K562 (cell line): ENCODE results near the gene RUNX3. TPM values are rescaled to one million over a fixed set of nuclear protein-coding genes. Genes with fewer than 3 reads are reported as not detected.

Source experiments
- ATAC-seq: fragments of 200-7000 bp; cut with Tn5 transposase; 3 replicates; pipeline ENCODE4 v1.9.1; 2020; ENCODE audit warnings: moderate library complexity
- BruUV-seq: library from RNA; stranded (reverse); fragments of 400-500 nt; replicated peaks from 2 replicates; lab custom pipeline; 2021; lab: Mats Ljungman, UMichigan
- CTCF ChIA-PET: fragments of 300-600 bp; formaldehyde crosslinking; extraction: SDS; loops from one replicate; lab custom pipeline; 2021; ENCODE audit warnings: low intra/inter-chr PET ratio; lab: Yijun Ruan, JAX
- POLR2A ChIA-PET: fragments of 300-600, 350-650 bp; sonication (Branson Sonifier 250); formaldehyde crosslinking; extraction: SDS; loops from one replicate; lab custom pipeline; 2021; ENCODE audit warnings: antibody characterized with exemption, inconsistent platforms; lab: Yijun Ruan, JAX
- DNase-seq, 4 experiments: peaks; one replicate each; pipeline versions ENCODE4 v3.0.0 to v3.0.0-alpha.2; 2011 to 2018; ENCODE audit warnings: low spot score in 3 of 4, mixed read lengths in 3 of 4; ENCODE audit errors: extremely low read depth in 1 of 4
- FAIRE-seq: peaks from 2 replicates; lab custom pipeline; 2011; peaks lifted over from hg19 to GRCh38; lab: Jason Lieb, UNC
- H2AFZ ChIP-seq: 2 replicates; pipeline ENCODE4 v1.6.0; 2011; ENCODE audit warnings: low read depth, low read length, control low read depth, inconsistent platforms
- H3K27ac ChIP-seq: fragments of 200-600 bp; 3 replicates; pipeline ENCODE4 v1.8.0; 2011; ENCODE audit warnings: low read depth, mild to moderate bottlenecking, control low read depth, inconsistent platforms, low read length, moderate library complexity, mixed read lengths; ENCODE audit errors: extremely low read depth
- H3K27me3 ChIP-seq, 2 experiments: fragments of 300-600 bp in 1 of 2; 2 replicates in 1 of 2; 3 replicates in 1 of 2; pipeline versions ENCODE4 v1.6.0 to v1.8.0; 2011; ENCODE audit warnings: inconsistent platforms in 2 of 2, low read length in 2 of 2, mild to moderate bottlenecking in 1 of 2, mixed read lengths in 1 of 2, moderate library complexity in 1 of 2; ENCODE audit not compliant: control insufficient read depth in 2 of 2, insufficient read depth in 2 of 2
- H3K36me3 ChIP-seq: fragments of 300-600 bp; 3 replicates; pipeline ENCODE4 v1.8.0; 2011; ENCODE audit warnings: mild to moderate bottlenecking, low read length, inconsistent platforms; ENCODE audit not compliant: control insufficient read depth, insufficient read depth
- H3K4me1 ChIP-seq, 2 experiments: fragments of 200-600 bp in 1 of 2; replicated peaks in 1 of 2; 2 replicates in 1 of 2; 3 replicates in 1 of 2; pipeline versions ENCODE4 v1.5.1 to v1.8.0; 2011; ENCODE audit warnings: inconsistent platforms in 2 of 2, low read length in 2 of 2, mild to moderate bottlenecking in 1 of 2, mixed read lengths in 1 of 2, moderate library complexity in 1 of 2; ENCODE audit not compliant: control insufficient read depth in 2 of 2, insufficient read depth in 2 of 2
- H3K4me2 ChIP-seq: 2 replicates; pipeline ENCODE4 v1.6.1; 2011; ENCODE audit warnings: low read length, control low read depth, inconsistent platforms, mixed read lengths; ENCODE audit not compliant: insufficient read depth
- H3K4me3 ChIP-seq: fragments of 200-600 bp; sonication (generic), shearing (Covaris generic); 2 replicates; pipeline ENCODE4 v1.5.1; 2016; ENCODE audit warnings: control low read depth, inconsistent platforms
- H3K79me2 ChIP-seq: fragments of 200-600 bp; 3 replicates; pipeline ENCODE4 v1.8.0; 2011; ENCODE audit warnings: low read length, inconsistent platforms; ENCODE audit not compliant: control insufficient read depth, insufficient read depth
- H3K9ac ChIP-seq, 2 experiments: 2 replicates each; pipeline versions ENCODE4 v1.6.0 to v1.6.1; 2011; ENCODE audit warnings: low read depth in 2 of 2, low read length in 2 of 2, control low read depth in 1 of 2, inconsistent platforms in 1 of 2, mild to moderate bottlenecking in 1 of 2, mixed read lengths in 1 of 2; ENCODE audit not compliant: insufficient read depth in 1 of 2
- H3K9me1 ChIP-seq: one replicate; pipeline ENCODE4 v1.6.0; 2011; ENCODE audit warnings: inconsistent platforms, mild to moderate bottlenecking, low read length, moderate library complexity; ENCODE audit not compliant: control insufficient read depth, insufficient read depth
- H3K9me3 ChIP-seq: replicated peaks from 2 replicates; pipeline ENCODE4 v1.5.1; 2011; ENCODE audit warnings: low read depth, low read length, inconsistent platforms; ENCODE audit not compliant: control insufficient read depth, insufficient read depth
- H4K20me1 ChIP-seq: replicated peaks from 2 replicates; pipeline ENCODE4 v1.6.1; 2011; ENCODE audit warnings: low read length, inconsistent platforms, mixed read lengths; ENCODE audit not compliant: control insufficient read depth, insufficient read depth
- ARID3B ChIP-seq: fragments of 250-450 bp; sonication (Bioruptor Pico); IDR thresholded peaks from 2 replicates; pipeline ENCODE4 v1.4.0; 2020; ENCODE audit warnings: borderline replicate concordance
- CBFA2T2 ChIP-seq: fragments of 450-650 bp; conservative IDR thresholded peaks from 2 replicates; pipeline ENCODE4 v1.6.1; 2017; ENCODE audit warnings: mild to moderate bottlenecking
- CC2D1A ChIP-seq: fragments of 450-650 bp; IDR thresholded peaks from 2 replicates; pipeline ENCODE4 v1.6.1; 2017; ENCODE audit warnings: mild to moderate bottlenecking
- CHAMP1 ChIP-seq: fragments of 450-650 bp; IDR thresholded peaks from 2 replicates; pipeline ENCODE4 v1.6.1; 2016; ENCODE audit warnings: mild to moderate bottlenecking
- L3MBTL2 ChIP-seq: fragments of 450-650 bp; IDR thresholded peaks from 2 replicates; pipeline ENCODE4 v1.6.1; 2016; ENCODE audit warnings: mild to moderate bottlenecking, moderate library complexity
- MCM7 ChIP-seq, 2 experiments: fragments of 450-650 bp; IDR thresholded peaks; 2 replicates each; pipeline ENCODE4 v1.6.1; 2016 to 2018
- NUFIP1 ChIP-seq: fragments of 450-650 bp; IDR thresholded peaks from 2 replicates; pipeline ENCODE4 v1.6.1; 2018; ENCODE audit not compliant: partially characterized antibody
- RAD21 ChIP-seq, 2 experiments: fragments of 250-450 bp in 1 of 2; fragments of 450-650 bp in 1 of 2; sonication (Bioruptor Pico) in 1 of 2; formaldehyde crosslinking in 1 of 2; IDR thresholded peaks in 1 of 2; conservative IDR thresholded peaks in 1 of 2; 2 replicates each; pipeline versions ENCODE4 v1.4.0 to v1.8.0; 2020 to 2022; ENCODE audit warnings: mild to moderate bottlenecking in 2 of 2, moderate library complexity in 1 of 2
- SMARCA5 ChIP-seq: fragments of 450-650 bp; IDR thresholded peaks from 2 replicates; pipeline ENCODE4 v1.6.1; 2016
- ZNF398 ChIP-seq: fragments of 250-450 bp; sonication (Bioruptor Pico); IDR thresholded peaks from 2 replicates; pipeline ENCODE4 v1.8.0; 2021; ENCODE audit warnings: moderate library complexity, mild to moderate bottlenecking, inconsistent platforms
- ZNF75A ChIP-seq: fragments of 450-650 bp; formaldehyde crosslinking; IDR thresholded peaks from 2 replicates; pipeline ENCODE4 v1.4.0; 2020; ENCODE audit warnings: mild to moderate bottlenecking
- WGBS: fragments of 100-300 bp; shearing (Covaris generic); methylation state at CpG from one replicate; pipeline ENCODE4 v1.1.6; 2016; ENCODE audit warnings: low coverage, mixed read lengths; ENCODE audit not compliant: insufficient coverage; ENCODE audit errors: missing lambda C conversion rate; 5-methylcytosine and 5-hydroxymethylcytosine counted together
- in situ Hi-C: fragments of 300-500 bp; cut with MboI; formaldehyde crosslinking; loops from 4 replicates; pipeline ENCODE4 v1.15.0; 2018; ENCODE audit warnings: inconsistent platforms, mixed read lengths
- intact Hi-C: fragments of 100-400 bp; cut with micrococcal nuclease; formaldehyde crosslinking; loops from 2 replicates; pipeline ENCODE4 v1.14.2; 2022
- polyA plus RNA-seq, 8 experiments: library from polyadenylated mRNA; depleted of rRNA in 4 of 8; stranded (reverse) in 5 of 8; unstranded in 3 of 8; fragments of >200 nt; fragmentation: Nextera tagmentation in 2 of 8; fragmentation: Illumina TruSeq in 1 of 8; extraction: Ambion mirVana in 2 of 8; extraction: Trizol in 1 of 8; gene quantifications; 2 replicates each; pipeline versions ENCODE4 v1.2.1 to v1.2.3, GENCODE V29; 2011 to 2014; ENCODE audit warnings: inconsistent platforms in 1 of 8, missing spikeins in 1 of 8
- total RNA-seq, 7 experiments: library from RNA; depleted of rRNA in 6 of 7; stranded (reverse); fragments of >200 nt in 6 of 7; fragmentation: Illumina TruSeq in 2 of 7; extraction: Trizol in 2 of 7; gene quantifications; 2 replicates each; pipeline versions ENCODE4 v1.2.1 to v1.2.3, GENCODE V29; 2011 to 2021; ENCODE audit warnings: low replicate concordance in 1 of 7
- TF ChIP-seq, protein P1 (sequence below): fragments of 450-650 bp; formaldehyde crosslinking; IDR thresholded peaks from 2 replicates; pipeline ENCODE4 v1.4.0; 2022; ENCODE audit warnings: missing genetic modification characterization
- TF ChIP-seq, protein P2 (sequence below): fragments of 250-450 bp; sonication (Bioruptor Pico); IDR thresholded peaks from 2 replicates; pipeline ENCODE4 v1.5.0; 2022; ENCODE audit warnings: mild to moderate bottlenecking

RUNX3 gene
- total and polyA plus RNA-seq, 9 of the 15 experiments (the other 6 are each of a cell fraction or from before 2014, with no cell fraction given) = 0.01 to 0.64 (median 0.09) TPM

DNA sequence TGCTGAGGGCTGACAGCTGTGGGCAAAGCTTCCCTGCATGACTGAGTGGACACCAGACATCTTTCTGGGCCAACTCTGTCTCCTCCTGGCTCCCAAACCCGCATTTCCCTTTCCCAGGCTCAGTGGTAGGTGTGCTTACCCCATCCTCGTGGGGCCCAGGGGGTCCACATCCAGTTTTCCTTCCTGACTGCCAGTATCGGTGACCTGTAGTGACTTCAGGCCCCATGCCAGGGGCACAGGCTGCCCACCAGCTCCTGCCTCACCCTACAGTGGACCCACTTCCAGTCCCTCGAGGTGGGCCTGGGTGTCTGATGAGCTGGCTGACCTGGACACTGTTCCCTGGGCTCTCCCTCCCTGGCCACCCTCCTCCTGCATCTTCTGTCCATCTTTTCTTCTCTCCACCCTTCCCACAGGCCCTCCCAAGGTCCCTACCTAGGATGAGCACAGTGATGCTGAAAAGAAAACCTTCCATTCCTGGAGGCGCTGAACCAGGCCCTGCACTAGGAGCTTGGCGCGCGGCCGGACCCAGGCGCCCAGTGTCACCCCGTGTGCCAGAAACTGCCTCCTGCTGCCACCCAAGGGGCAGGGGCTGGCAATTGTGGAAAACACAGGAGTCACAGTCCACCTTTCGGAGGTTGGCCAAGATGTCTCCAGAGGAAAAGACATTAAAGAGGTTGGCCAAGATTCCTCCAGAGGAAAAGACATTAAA is 67.1 kb downstream of the RUNX3 start:
- WGBS = 2% methylated on average over 12 of the region's 12 CpGs
- ChIA-PET CTCF (no interaction called here), POLR2A (interaction anchor here (0.5 to 1.3 kb wide), 4 partner anchors 10 to 643 kb away, joined by 3 read pairs; no protein-coding TSS in a partner anchor)
- Histone ChIP-seq H4K20me1 (peaks cover 9% of the 10 kb centered on the region; the same call in 1 of the 2 replicates), H2AFZ (no peak overlapping the region), H3K4me1 (0 out of 5 replicates have a peak, but pooled peaks cover 0 to 3% of the 10 kb centered on the region in 2 experiments), H3K9me1 (no peaks in the 10 kb centered on the region), H3K9me3 (no peaks in the 10 kb centered on the region), H3K36me3 (no peaks in the 10 kb centered on the region), H3K79me2 (no peaks in the 10 kb centered on the region), H3K4me2 (no peak overlapping the region), H3K4me3 (no peak overlapping the region), H3K27me3 (peaks cover 56 to 80% of the 10 kb centered on the region in 2 experiments), H3K9ac (no peak overlapping the region), H3K27ac (no peak overlapping the region)
- BruUV-seq = no TSS peak
- intact Hi-C loops = no loop called here
- ATAC-seq (no peak), DNase-seq (no peak), FAIRE-seq (no peak)
- in situ Hi-C loops = no loop called here
- no peak for TF ChIP-seq RAD21 (CRISPR knock-in tag; conservative IDR thresholded peaks at IDR 0.05 in 1 of 2, IDR thresholded peaks at IDR 0.05 in 1 of 2)
- no peak for TF ChIP-seq ZNF75A
- TF ChIP-seq CBFA2T2 = no peak
- TF ChIP-seq ZNF398 (CRISPR knock-in tag) = no peak
- TF ChIP-seq, protein P1, sequence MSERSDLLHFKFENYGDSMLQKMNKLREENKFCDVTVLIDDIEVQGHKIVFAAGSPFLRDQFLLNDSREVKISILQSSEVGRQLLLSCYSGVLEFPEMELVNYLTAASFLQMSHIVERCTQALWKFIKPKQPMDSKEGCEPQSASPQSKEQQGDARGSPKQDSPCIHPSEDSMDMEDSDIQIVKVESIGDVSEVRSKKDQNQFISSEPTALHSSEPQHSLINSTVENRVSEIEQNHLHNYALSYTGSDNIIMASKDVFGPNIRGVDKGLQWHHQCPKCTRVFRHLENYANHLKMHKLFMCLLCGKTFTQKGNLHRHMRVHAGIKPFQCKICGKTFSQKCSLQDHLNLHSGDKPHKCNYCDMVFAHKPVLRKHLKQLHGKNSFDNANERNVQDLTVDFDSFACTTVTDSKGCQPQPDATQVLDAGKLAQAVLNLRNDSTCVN (CRISPR knock-in tag) = no peak
- TF ChIP-seq, protein P2, sequence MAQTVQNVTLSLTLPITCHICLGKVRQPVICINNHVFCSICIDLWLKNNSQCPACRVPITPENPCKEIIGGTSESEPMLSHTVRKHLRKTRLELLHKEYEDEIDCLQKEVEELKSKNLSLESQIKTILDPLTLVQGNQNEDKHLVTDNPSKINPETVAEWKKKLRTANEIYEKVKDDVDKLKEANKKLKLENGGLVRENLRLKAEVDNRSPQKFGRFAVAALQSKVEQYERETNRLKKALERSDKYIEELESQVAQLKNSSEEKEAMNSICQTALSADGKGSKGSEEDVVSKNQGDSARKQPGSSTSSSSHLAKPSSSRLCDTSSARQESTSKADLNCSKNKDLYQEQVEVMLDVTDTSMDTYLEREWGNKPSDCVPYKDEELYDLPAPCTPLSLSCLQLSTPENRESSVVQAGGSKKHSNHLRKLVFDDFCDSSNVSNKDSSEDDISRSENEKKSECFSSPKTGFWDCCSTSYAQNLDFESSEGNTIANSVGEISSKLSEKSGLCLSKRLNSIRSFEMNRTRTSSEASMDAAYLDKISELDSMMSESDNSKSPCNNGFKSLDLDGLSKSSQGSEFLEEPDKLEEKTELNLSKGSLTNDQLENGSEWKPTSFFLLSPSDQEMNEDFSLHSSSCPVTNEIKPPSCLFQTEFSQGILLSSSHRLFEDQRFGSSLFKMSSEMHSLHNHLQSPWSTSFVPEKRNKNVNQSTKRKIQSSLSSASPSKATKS (CRISPR knock-in tag) = no peak
- TF ChIP-seq CHAMP1 = no peak
- no peak for TF ChIP-seq NUFIP1
- TF ChIP-seq L3MBTL2 = no peak
- no peak for TF ChIP-seq MCM7 (IDR thresholded peaks at IDR 0.05)
- no peak for TF ChIP-seq CC2D1A
- no peak for TF ChIP-seq SMARCA5
- TF ChIP-seq ARID3B = no peak
